HepG2 (cell line): ENCODE data around the gene GTPBP6. TPM values are rescaled to one million over a fixed set of nuclear protein-coding genes. Genes with fewer than 3 reads are reported as not detected.

Source experiments
- AKNA ChIP-seq: sonication (generic); formaldehyde crosslinking; IDR thresholded peaks from 2 replicates; pipeline ENCODE4 v1.4.0; 2020; ENCODE audit warnings: missing genetic modification reagents, borderline replicate concordance
- ATF5 ChIP-seq: sonication (generic); formaldehyde crosslinking; IDR thresholded peaks from 2 replicates; pipeline ENCODE4 v1.4.0; 2020; ENCODE audit warnings: mild to moderate bottlenecking, low read depth, missing genetic modification reagents
- DBP ChIP-seq: sonication (generic); formaldehyde crosslinking; IDR thresholded peaks from 2 replicates; pipeline ENCODE4 v1.4.0; 2020; ENCODE audit warnings: missing genetic modification reagents; ENCODE audit errors: not compliant biosample characterization
- FIP1L1 ChIP-seq: fragments of 200-400 bp; formaldehyde crosslinking; IDR thresholded peaks from 2 replicates; pipeline ENCODE4 v1.6.1; 2018; ENCODE audit warnings: low read depth, mild to moderate bottlenecking, low read length, moderate library complexity, borderline replicate concordance; ENCODE audit not compliant: insufficient read depth
- FOSL2 ChIP-seq: sonication (generic); formaldehyde crosslinking; IDR thresholded peaks from 2 replicates; pipeline ENCODE4 v1.4.0; 2020; ENCODE audit warnings: missing genetic modification reagents
- GFI1 ChIP-seq: sonication (generic); formaldehyde crosslinking; IDR thresholded peaks from 2 replicates; pipeline ENCODE4 v1.5.0; 2020; ENCODE audit warnings: missing genetic modification reagents, mild to moderate bottlenecking, borderline replicate concordance
- GZF1 ChIP-seq: sonication (generic); formaldehyde crosslinking; IDR thresholded peaks from 2 replicates; pipeline ENCODE4 v1.5.1; 2020; ENCODE audit warnings: mild to moderate bottlenecking, missing genetic modification reagents
- HNRNPH1 ChIP-seq: fragments of 200-400 bp; formaldehyde crosslinking; optimal IDR thresholded peaks from 2 replicates; pipeline ENCODE3; 2017; ENCODE audit warnings: mild to moderate bottlenecking, low read depth, low read length
- MZF1 ChIP-seq: sonication (generic); formaldehyde crosslinking; IDR thresholded peaks from 2 replicates; pipeline ENCODE4 v1.8.1; 2023; ENCODE audit warnings: mild to moderate bottlenecking, missing genetic modification reagents, borderline replicate concordance
- RBAK ChIP-seq: sonication (generic); formaldehyde crosslinking; IDR thresholded peaks from 2 replicates; pipeline ENCODE4 v1.5.1; 2020; ENCODE audit warnings: mild to moderate bottlenecking, missing genetic modification reagents
- STAG1 ChIP-seq: sonication (generic); formaldehyde crosslinking; IDR thresholded peaks from 2 replicates; pipeline ENCODE4 v1.4.0; 2020; ENCODE audit warnings: missing genetic modification reagents
- UBTF ChIP-seq: sonication (generic); formaldehyde crosslinking; IDR thresholded peaks from 2 replicates; pipeline ENCODE4 v1.4.0; 2020; ENCODE audit warnings: mild to moderate bottlenecking, missing genetic modification reagents
- XBP1 ChIP-seq: sonication (generic); formaldehyde crosslinking; IDR thresholded peaks from 2 replicates; pipeline ENCODE4 v1.5.0; 2020; ENCODE audit warnings: missing genetic modification reagents
- ZNF143 ChIP-seq: sonication (generic); formaldehyde crosslinking; IDR thresholded peaks from 2 replicates; pipeline ENCODE4 v1.4.0; 2020; ENCODE audit warnings: missing genetic modification reagents
- ZNF232 ChIP-seq: sonication (generic); formaldehyde crosslinking; IDR thresholded peaks from 2 replicates; pipeline ENCODE4 v1.4.0; 2020; ENCODE audit warnings: missing genetic modification reagents, borderline replicate concordance
- ZNF839 ChIP-seq: sonication (generic); formaldehyde crosslinking; IDR thresholded peaks from 2 replicates; pipeline ENCODE4 v1.4.0; 2020; ENCODE audit warnings: missing genetic modification reagents, mild to moderate bottlenecking, borderline replicate concordance
- polyA plus RNA-seq, 8 experiments: library from polyadenylated mRNA; depleted of rRNA in 3 of 8; stranded (reverse) in 7 of 8; unstranded in 1 of 8; fragments of >200 nt; fragmentation: Illumina TruSeq in 4 of 8; extraction: Trizol in 4 of 8; gene quantifications; 2 replicates each; pipeline versions ENCODE4 v1.2.1 to v1.2.3, GENCODE V29; 2011 to 2016; ENCODE audit warnings: low read depth in 4 of 8, missing spikeins in 1 of 8, mixed read lengths in 1 of 8; ENCODE audit not compliant: insufficient read depth in 1 of 8
- total RNA-seq, 5 experiments: library from RNA; depleted of rRNA; stranded (reverse); fragments of >200 nt; fragmentation: Illumina TruSeq; extraction: Trizol; gene quantifications; 2 replicates each; pipeline ENCODE4 v1.2.3, GENCODE V29; 2016; ENCODE audit warnings: low read depth in 1 of 5
- TF ChIP-seq, protein P1 (sequence below): IDR thresholded peaks from 2 replicates; pipeline ENCODE4 v1.6.1; 2016; ENCODE audit warnings: missing compliant biosample characterization, missing genetic modification reagents, borderline replicate concordance

Gene GTPBP6
- total and polyA plus RNA-seq, 2 of the 13 experiments (the other 11 are each of a cell fraction or from before 2014, with no cell fraction given), result 20.2 to 39.6 TPM

GRCh38 chrX:281166-281999 is 37.2 kb downstream of the GTPBP6 start, which contains the start of gene PLCXD1 (continued):
- no peak for TF ChIP-seq AKNA
- TF ChIP-seq HNRNPH1, result no peak
- no peak for TF ChIP-seq MZF1 (CRISPR knock-in tag)
- TF ChIP-seq ZNF232 (CRISPR knock-in tag), result no peak
- no peak for TF ChIP-seq GFI1 (CRISPR knock-in tag)
- no peak for TF ChIP-seq RBAK (CRISPR knock-in tag)
- no peak for TF ChIP-seq ATF5 (CRISPR knock-in tag)
- TF ChIP-seq ZNF143, result no peak
- 0 out of 2 replicates have a peak, but pooled peaks have one; percentile 7 for TF ChIP-seq STAG1 (CRISPR knock-in tag)
- no peak for TF ChIP-seq XBP1 (CRISPR knock-in tag)
- no peak for TF ChIP-seq FIP1L1
- no peak for TF ChIP-seq GZF1 (CRISPR knock-in tag)
- TF ChIP-seq, protein P1, sequence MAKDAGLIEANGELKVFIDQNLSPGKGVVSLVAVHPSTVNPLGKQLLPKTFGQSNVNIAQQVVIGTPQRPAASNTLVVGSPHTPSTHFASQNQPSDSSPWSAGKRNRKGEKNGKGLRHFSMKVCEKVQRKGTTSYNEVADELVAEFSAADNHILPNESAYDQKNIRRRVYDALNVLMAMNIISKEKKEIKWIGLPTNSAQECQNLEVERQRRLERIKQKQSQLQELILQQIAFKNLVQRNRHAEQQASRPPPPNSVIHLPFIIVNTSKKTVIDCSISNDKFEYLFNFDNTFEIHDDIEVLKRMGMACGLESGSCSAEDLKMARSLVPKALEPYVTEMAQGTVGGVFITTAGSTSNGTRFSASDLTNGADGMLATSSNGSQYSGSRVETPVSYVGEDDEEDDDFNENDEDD, result no peak
- no peak for TF ChIP-seq DBP (CRISPR knock-in tag)
- no peak for TF ChIP-seq ZNF839 (CRISPR knock-in tag)
- no peak; the same call in 1 of the 2 replicates for TF ChIP-seq FOSL2
- 0 out of 2 replicates have a peak, but pooled peaks have one; percentile 24 for TF ChIP-seq UBTF (CRISPR knock-in tag)
